Medulla oblongata (tissue), 1 donor: ENCODE results near the gene DGKG.
A peak's percentile ranks its signal among the peaks of the same experiment; 100 is the strongest.

Experiments used
- DNase-seq: peaks from one replicate; pipeline ENCODE4 v3.0.0-alpha.2; 2015; ENCODE audit errors: extremely low spot score

DGKG gene

GRCh38 chr3:186109897-186110803 is 251.9 kb downstream of the DGKG start:
- DNase-seq = no peak

DNA sequence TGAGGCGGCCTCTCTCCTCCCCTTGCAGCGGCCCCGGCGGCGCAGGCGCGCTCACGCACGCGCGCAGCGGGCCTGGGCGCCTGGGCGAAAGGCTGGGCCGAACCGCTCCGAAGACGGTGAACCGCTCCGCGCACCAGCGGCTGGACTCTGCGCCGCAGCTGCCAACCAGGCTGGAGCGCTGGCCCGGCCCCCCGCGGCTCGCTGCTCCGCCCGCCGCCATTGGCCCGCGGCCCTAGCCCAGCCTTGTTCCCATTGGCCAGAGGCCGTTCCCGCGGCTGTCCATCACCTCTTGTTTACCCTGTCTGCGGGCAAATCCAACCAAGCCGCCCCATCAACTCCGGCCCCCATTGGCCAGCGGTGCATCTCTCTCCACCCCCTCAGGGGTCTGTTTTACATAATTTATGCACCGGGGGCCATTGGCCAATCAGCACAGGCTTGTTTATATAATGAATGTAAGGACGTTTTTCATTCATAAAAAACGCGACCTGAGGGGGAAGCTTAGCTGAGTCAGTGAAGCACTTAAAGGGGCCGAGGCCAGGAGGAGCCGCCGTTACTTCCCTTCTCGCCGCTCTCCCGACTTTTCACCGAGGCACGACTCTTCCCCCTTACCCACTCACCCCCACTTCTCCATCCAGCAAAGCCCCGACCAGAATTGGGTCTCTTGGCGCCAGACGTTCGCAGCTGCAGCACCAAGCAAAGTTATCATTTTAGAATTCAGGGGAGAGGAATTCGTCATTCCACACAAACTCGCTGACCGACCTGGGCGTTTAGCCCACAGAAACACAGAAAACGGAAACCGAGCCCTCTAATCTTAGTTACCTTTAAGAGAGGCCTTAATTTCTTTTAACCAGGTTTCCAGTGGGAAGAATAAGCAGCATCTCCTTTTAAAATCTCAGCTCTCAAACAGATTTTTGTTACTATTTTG is 252.8 kb downstream of the DGKG start, which contains the start of gene ETV5:
ETV5 (minus strand) TSS at position 149 of the 925 bp plus-strand sequence. CDS start 3,221 bp downstream, outside the sequence.
- DNase-seq = peak; percentile 100

DNA sequence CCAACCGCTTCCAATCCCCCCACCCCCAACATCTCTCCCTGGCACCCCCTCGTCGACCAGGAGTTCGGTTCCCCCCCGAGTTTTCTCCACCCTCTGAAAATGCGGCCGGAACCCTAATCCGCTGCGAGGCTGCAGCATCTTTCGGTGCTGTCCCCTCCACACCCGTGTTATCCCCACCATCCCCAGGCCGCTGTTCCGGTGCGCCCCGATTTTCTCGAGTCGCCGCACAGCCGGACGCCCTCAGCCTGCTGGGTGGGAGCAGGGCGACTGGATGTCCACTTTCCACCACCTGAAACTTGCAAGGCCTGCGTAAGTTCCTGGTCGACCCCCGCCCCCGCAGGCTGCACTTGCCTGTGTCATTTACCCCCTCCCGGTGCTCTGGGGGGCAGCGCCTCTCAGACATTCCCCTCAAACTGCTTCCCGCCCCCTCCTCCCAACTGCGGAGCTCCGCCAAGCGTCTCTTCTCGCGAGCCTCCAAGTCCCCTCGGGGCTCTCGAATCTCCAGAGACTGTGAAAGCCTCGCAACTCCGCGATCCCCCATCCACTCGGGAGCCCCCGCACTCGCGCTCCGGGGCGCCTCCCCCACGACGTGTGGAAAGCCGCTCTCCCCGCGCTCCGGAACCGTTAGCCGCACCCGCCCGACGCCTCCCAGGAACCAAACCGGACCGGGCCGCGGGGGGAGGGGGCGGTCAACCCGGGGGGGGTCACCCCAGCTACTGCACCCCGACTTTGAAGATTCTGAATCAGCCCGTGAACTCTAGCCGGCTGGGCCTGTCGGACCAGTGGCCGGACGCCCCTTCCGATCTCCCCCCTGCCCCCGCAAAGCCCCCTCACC is 253.7 kb downstream of the DGKG start:
- peak; percentile 33 for DNase-seq

DNA sequence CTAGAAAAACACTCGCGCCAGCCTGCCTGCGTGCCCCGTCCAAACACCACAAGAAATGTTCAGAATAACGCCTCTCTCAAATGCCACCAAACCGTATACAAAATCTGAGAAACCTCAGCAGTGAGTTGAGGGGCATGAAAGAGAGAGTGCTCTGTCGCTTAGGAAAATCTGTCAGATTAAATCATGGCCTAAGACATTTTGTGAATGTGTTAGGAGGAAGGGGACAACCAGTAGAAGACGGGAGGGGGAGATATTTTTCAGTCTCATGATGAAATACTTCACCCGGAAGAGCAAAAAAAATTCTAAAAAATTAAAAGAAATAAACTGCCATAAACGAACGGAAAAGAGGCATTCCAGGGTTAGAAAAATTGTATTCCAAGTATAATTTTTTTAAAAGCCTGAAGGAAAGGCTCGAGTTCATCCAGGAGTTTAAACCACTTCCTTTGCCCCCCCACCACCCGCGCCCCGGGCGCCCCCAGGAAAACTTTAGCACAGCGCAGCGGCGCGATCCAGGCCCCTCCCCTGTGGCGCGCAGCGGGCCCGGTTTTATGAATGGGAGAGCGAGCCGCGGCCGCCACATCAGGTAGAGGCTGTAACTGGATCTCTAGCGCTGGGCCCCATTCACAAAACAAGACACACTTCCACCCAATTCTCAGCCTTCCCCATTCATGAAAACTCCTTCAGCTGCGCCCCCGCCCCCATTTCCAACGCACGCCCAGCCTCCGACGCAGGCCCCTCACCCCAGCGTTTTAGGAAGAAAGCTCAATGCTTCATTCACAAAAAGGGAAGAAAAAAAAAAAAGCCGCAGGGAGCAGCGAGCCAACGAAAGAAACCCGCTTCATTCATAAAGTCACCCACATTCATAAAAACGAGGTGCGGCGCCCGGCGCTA is 254.6 kb downstream of the DGKG start:
- DNase-seq = peak; percentile 78

DNA sequence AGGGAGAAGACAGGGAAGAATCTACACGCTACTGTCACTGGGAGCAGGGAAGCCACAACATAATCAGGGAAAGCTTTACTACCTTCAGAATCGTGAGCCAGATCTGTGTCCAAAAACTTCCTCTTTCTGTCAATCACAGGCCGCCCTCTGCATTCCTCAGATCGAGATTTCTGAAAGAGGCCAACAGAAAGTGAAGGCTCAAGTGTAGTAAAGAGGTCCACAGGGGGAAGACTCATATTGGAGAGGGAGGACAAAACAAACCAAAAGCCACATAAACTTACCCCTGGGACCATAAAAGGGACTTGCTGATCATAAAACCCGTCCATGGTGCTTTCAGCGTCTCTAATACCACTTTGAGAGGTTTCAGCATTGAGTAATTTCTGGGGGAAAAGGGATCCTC is 256.5 kb downstream of the DGKG start:
- no peak for DNase-seq

GRCh38 chr3:186102687-186103086 is 259.3 kb downstream of the DGKG start:
- no peak for DNase-seq

GRCh38 chr3:186100398-186100797 is 261.6 kb downstream of the DGKG start:
- DNase-seq = no peak

DNA sequence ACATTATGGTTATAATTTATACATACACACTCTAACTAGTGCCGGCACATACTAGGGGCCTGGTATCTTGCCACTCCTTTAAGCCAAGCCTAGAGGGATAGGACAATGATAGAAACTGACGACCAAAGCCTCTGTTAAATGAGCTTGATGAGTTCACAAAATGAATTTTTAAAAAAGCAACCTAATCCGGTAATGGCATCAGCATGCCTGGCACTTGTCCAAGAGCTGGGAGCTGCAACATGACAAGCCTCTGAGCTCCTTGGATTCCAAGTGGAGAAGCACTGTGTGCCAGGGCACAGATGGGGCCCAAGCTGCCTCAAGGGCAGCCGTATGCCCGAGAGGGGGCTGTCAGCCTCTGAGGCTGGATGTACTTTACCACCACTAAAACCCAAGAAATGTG is 262.9 kb downstream of the DGKG start:
- no peak for DNase-seq

GRCh38 chr3:186098740-186099139 is 263.3 kb downstream of the DGKG start:
- DNase-seq = no peak

GRCh38 chr3:186097663-186098451 is 264.2 kb downstream of the DGKG start:
- DNase-seq = peak; percentile 96

GRCh38 chr3:186097317-186097662 is 264.7 kb downstream of the DGKG start:
- no peak for DNase-seq
